Vagina (tissue), 2 donors: ENCODE data around the gene EAF2. TPM values are rescaled to one million over a fixed set of nuclear protein-coding genes. Genes with fewer than 3 reads are reported as not detected.
A peak's percentile ranks its signal among the peaks of the same experiment; 100 is the strongest.

Experiments used
- DNase-seq, 2 donors: peaks; one replicate each; pipeline ENCODE4 v3.0.0-alpha.2; 2017; ENCODE audit errors: extremely low spot score in 2 of 2
- H3K27ac ChIP-seq: fragments of 200-600 bp; sonication (generic); one replicate; pipeline ENCODE4 v1.5.1; 2019
- H3K27me3 ChIP-seq: fragments of 200-600 bp; sonication (generic); one replicate; pipeline ENCODE4 v1.5.1; 2019
- H3K36me3 ChIP-seq, 2 donors: fragments of 200-600 bp; sonication (generic); one replicate each; pipeline ENCODE4 v1.5.1; 2017 to 2019
- H3K4me1 ChIP-seq: fragments of 200-600 bp; sonication (generic); one replicate; pipeline ENCODE4 v1.5.1; 2019
- H3K4me3 ChIP-seq, 2 donors: fragments of 200-600 bp; sonication (generic); 1 replicate in 1 of 2; 2 replicates in 1 of 2; pipeline ENCODE4 v1.5.1; 2016 to 2019
- H3K9me3 ChIP-seq: fragments of 200-600 bp; sonication (generic); one replicate; pipeline ENCODE4 v1.5.1; 2019
- CTCF ChIP-seq, 3 experiments: fragments of 450-650 bp in 2 of 3; fragments of 200-600 bp in 1 of 3; sonication (generic) in 1 of 3; IDR thresholded peaks; one replicate each; pipeline ENCODE4 v1.5.1; 2017 to 2019; ENCODE audit warnings: antibody characterized with exemption in 3 of 3, mild to moderate bottlenecking in 2 of 3, moderate library complexity in 2 of 3
- POLR2A ChIP-seq, 2 donors: fragments of 450-650 bp; IDR thresholded peaks; one replicate each; pipeline ENCODE4 v1.6.1; 2017; ENCODE audit warnings: antibody characterized with exemption in 2 of 2, mild to moderate bottlenecking in 2 of 2, moderate library complexity in 2 of 2
- POLR2AphosphoS5 ChIP-seq, 2 donors: sonication (generic); formaldehyde crosslinking; IDR thresholded peaks; one replicate each; pipeline ENCODE4 v1.9.0; 2017; ENCODE audit warnings: antibody characterized with exemption in 2 of 2, mild to moderate bottlenecking in 2 of 2, low read depth in 1 of 2; ENCODE audit not compliant: insufficient read depth in 1 of 2
- intact Hi-C: fragments of 100-400 bp; cut with DNase I; formaldehyde crosslinking; loops from one replicate; pipeline ENCODE4 v1.15.1; 2023
- total RNA-seq: library from RNA; depleted of rRNA; stranded (reverse); fragments of >200 nt; gene quantifications from one replicate; pipeline ENCODE4 v1.2.3, GENCODE V29; 2016

Gene EAF2
- total RNA-seq, 1 donor from 2014 or later, result 2.2 TPM

GRCh38 chr3:121818578-121818977, 16.4 kb upstream of the EAF2 start:
- Histone ChIP-seq H3K36me3 (peaks cover 0 to 20% of the 10 kb centered on the region in 2 donors), H3K9me3 (peaks cover 4% of the 10 kb centered on the region), H3K4me3 (no peak overlapping the region), H3K27me3 (no peaks in the 10 kb centered on the region), H3K4me1 (no peaks in the 10 kb centered on the region), H3K27ac (no peak overlapping the region)
- intact Hi-C loops, result no loop called here
- DNase-seq, result no peak
- TF ChIP-seq POLR2A (IDR thresholded peaks at IDR 0.05) (no peak), POLR2AphosphoS5 (IDR thresholded peaks at IDR 0.05; ENCODE audit: insufficient read depth in 1 of 2, low read depth in 1 of 2) (no peak), CTCF (IDR thresholded peaks at IDR 0.05) (no peak)

- no peak overlapping the region for H3K4me3 ChIP-seq
- H3K27me3 ChIP-seq, result no peaks in the 10 kb centered on the region
- intact Hi-C loops, result no loop called here
- peaks cover 0 to 27% of the 10 kb centered on the region in 2 donors for H3K36me3 ChIP-seq
- H3K27ac ChIP-seq, result no peak overlapping the region
- TF ChIP-seq POLR2A (IDR thresholded peaks at IDR 0.05) (no peak), CTCF (IDR thresholded peaks at IDR 0.05) (no peak), POLR2AphosphoS5 (IDR thresholded peaks at IDR 0.05; ENCODE audit: insufficient read depth in 1 of 2, low read depth in 1 of 2) (no peak)
- no peaks in the 10 kb centered on the region for H3K4me1 ChIP-seq
- peaks cover 4% of the 10 kb centered on the region for H3K9me3 ChIP-seq
- no peak for DNase-seq
Measured at GRCh38 chr3:121819236-121819635, 15.8 kb upstream of the EAF2 start.

GRCh38 chr3:121821421-121822199, 13.4 kb upstream of the EAF2 start:
- Histone ChIP-seq H3K36me3 (peaks cover 4 to 46% of the 10 kb centered on the region in 2 donors), H3K4me1 (no peaks in the 10 kb centered on the region), H3K27ac (no peak overlapping the region), H3K27me3 (no peaks in the 10 kb centered on the region), H3K4me3 (no peak overlapping the region), H3K9me3 (peaks cover 4% of the 10 kb centered on the region)
- no peak for DNase-seq
- TF ChIP-seq CTCF (IDR thresholded peaks at IDR 0.05) (no peak), POLR2A (IDR thresholded peaks at IDR 0.05) (no peak), POLR2AphosphoS5 (IDR thresholded peaks at IDR 0.05; ENCODE audit: insufficient read depth in 1 of 2, low read depth in 1 of 2) (no peak)
- intact Hi-C loops, result loop anchor here (5.0 kb wide), 1 partner anchor 64 kb away; no protein-coding TSS in a partner anchor

- intact Hi-C loops, result loop anchor here (5.0 kb wide), 1 partner anchor 66 kb away; no protein-coding TSS in a partner anchor
- no peaks in the 10 kb centered on the region for H3K27me3 ChIP-seq
- DNase-seq, result no peak
- H3K9me3 ChIP-seq, result peaks cover 4% of the 10 kb centered on the region
- TF ChIP-seq POLR2AphosphoS5 (IDR thresholded peaks at IDR 0.05; ENCODE audit: insufficient read depth in 1 of 2, low read depth in 1 of 2) (no peak), CTCF (IDR thresholded peaks at IDR 0.05) (no peak), POLR2A (IDR thresholded peaks at IDR 0.05) (no peak)
- H3K4me1 ChIP-seq, result no peaks in the 10 kb centered on the region
- no peak overlapping the region for H3K27ac ChIP-seq
- no peak overlapping the region for H3K4me3 ChIP-seq
- peaks cover 4 to 58% of the 10 kb centered on the region in 2 donors for H3K36me3 ChIP-seq
Measured at GRCh38 chr3:121822973-121823372, 12.0 kb upstream of the EAF2 start.

- Histone ChIP-seq H3K36me3 (peaks cover 0 to 12% of the 10 kb centered on the region in 2 donors), H3K27ac (peak overlapping the region; percentile 61), H3K4me3 (peak overlapping the region; percentile 59 to 61), H3K9me3 (no peaks in the 10 kb centered on the region), H3K4me1 (peaks cover 32% of the 10 kb centered on the region), H3K27me3 (no peaks in the 10 kb centered on the region)
- TF ChIP-seq CTCF (IDR thresholded peaks at IDR 0.05) (no peak), POLR2A (IDR thresholded peaks at IDR 0.05) (no peak), POLR2AphosphoS5 (IDR thresholded peaks at IDR 0.05; ENCODE audit: insufficient read depth in 1 of 2, low read depth in 1 of 2) (no peak)
- intact Hi-C loops, result no loop called here
- no peak for DNase-seq
Measured at GRCh38 chr3:121834157-121834670, 795 bp upstream of the EAF2 start.
